ENCODE measurements around the gene CGN. TPM values are rescaled to one million over a fixed set of nuclear protein-coding genes. Genes with fewer than 3 reads are reported as not detected.

Gene CGN
- total and polyA plus RNA-seq, 2 experiments from 2014 or later: 11.8 to 37.0 TPM

DNA sequence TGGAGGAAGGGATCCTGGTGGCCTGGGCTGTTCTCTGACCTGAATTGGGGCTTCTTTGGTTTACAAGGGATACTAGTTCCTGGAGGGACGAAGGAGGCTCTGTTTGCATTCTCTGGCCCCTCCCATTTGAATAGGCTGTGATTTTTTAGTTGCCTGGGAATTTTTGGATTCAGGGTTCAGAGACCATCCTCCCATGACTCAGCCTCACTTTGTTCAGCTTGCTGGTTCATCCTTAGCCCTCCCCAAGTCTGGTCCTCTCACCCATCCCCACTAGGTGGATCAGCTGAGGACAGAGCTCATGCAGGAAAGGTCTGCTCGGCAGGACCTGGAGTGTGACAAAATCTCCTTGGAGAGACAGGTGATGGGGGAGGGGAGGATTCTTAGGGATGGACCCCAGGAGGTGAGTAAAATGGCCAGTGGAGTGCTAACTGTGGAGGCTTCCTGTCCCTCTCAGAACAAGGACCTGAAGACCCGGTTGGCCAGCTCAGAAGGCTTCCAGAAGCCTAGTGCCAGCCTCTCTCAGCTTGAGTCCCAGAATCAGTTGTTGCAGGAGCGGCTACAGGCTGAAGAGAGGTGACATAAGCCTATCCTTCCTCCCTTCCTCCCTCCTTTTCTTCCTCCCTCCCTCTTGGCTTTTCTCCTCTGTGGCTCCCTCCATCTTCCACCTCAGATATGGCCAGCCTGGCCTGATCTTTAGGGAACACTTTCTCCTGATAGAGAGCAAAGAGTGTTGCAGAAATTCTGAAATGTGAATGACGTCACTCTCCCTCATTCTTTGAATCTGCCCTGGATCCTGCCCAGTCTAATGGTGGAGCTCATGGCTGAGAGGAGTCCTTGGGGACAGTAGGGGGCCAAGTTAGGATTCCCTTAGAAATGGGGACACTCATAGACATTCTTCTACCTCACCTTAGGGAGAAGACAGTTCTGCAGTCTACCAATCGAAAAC, 24.4 kb downstream of the CGN start:
- Histone ChIP-seq H3K79me2 (replicated peaks; ENCODE audit: insufficient read depth) (no peaks in the 10 kb centered on the region), H3K36me3 (ENCODE audit: insufficient read depth) (peaks cover 44% of the 10 kb centered on the region), H3F3A (replicated peaks; ENCODE audit: low read depth) (no peaks in the 10 kb centered on the region), H3K27me3 (ENCODE audit: insufficient read depth) (no peaks in the 10 kb centered on the region), H3K9me2 (ENCODE audit: insufficient read depth) (no peaks in the 10 kb centered on the region), H4K20me1 (replicated peaks; ENCODE audit: insufficient read depth) (0 out of 2 replicates have a peak, but pooled peaks cover 6% of the 10 kb centered on the region), H3K27ac (ENCODE audit: low read depth) (no peak overlapping the region), H3K4me3 (no peak overlapping the region), H3K4me2 (no peak overlapping the region), H3K4me1 (ENCODE audit: insufficient read depth) (no peaks in the 10 kb centered on the region), H2AFZ (no peak overlapping the region)
- H3K27me3 Mint-ChIP-seq (ENCODE audit: insufficient read depth, low read depth, poor library complexity): peaks cover 10% of the 10 kb centered on the region
- H3K4me3 Mint-ChIP-seq: no peak overlapping the region; the same call in 2 of the 3 replicates
- no peak for TF ChIP-seq POLR2AphosphoS5 (IDR thresholded peaks at IDR 0.05; ENCODE audit: low read depth)
- no peak for TF ChIP-seq EZH2phosphoT487 (IDR thresholded peaks at IDR 0.05; ENCODE audit: unreplicated experiment)
- no peak for TF ChIP-seq STAT1 (IDR thresholded peaks at IDR 0.05; ENCODE audit: unreplicated experiment)
- TF ChIP-seq, protein P1, sequence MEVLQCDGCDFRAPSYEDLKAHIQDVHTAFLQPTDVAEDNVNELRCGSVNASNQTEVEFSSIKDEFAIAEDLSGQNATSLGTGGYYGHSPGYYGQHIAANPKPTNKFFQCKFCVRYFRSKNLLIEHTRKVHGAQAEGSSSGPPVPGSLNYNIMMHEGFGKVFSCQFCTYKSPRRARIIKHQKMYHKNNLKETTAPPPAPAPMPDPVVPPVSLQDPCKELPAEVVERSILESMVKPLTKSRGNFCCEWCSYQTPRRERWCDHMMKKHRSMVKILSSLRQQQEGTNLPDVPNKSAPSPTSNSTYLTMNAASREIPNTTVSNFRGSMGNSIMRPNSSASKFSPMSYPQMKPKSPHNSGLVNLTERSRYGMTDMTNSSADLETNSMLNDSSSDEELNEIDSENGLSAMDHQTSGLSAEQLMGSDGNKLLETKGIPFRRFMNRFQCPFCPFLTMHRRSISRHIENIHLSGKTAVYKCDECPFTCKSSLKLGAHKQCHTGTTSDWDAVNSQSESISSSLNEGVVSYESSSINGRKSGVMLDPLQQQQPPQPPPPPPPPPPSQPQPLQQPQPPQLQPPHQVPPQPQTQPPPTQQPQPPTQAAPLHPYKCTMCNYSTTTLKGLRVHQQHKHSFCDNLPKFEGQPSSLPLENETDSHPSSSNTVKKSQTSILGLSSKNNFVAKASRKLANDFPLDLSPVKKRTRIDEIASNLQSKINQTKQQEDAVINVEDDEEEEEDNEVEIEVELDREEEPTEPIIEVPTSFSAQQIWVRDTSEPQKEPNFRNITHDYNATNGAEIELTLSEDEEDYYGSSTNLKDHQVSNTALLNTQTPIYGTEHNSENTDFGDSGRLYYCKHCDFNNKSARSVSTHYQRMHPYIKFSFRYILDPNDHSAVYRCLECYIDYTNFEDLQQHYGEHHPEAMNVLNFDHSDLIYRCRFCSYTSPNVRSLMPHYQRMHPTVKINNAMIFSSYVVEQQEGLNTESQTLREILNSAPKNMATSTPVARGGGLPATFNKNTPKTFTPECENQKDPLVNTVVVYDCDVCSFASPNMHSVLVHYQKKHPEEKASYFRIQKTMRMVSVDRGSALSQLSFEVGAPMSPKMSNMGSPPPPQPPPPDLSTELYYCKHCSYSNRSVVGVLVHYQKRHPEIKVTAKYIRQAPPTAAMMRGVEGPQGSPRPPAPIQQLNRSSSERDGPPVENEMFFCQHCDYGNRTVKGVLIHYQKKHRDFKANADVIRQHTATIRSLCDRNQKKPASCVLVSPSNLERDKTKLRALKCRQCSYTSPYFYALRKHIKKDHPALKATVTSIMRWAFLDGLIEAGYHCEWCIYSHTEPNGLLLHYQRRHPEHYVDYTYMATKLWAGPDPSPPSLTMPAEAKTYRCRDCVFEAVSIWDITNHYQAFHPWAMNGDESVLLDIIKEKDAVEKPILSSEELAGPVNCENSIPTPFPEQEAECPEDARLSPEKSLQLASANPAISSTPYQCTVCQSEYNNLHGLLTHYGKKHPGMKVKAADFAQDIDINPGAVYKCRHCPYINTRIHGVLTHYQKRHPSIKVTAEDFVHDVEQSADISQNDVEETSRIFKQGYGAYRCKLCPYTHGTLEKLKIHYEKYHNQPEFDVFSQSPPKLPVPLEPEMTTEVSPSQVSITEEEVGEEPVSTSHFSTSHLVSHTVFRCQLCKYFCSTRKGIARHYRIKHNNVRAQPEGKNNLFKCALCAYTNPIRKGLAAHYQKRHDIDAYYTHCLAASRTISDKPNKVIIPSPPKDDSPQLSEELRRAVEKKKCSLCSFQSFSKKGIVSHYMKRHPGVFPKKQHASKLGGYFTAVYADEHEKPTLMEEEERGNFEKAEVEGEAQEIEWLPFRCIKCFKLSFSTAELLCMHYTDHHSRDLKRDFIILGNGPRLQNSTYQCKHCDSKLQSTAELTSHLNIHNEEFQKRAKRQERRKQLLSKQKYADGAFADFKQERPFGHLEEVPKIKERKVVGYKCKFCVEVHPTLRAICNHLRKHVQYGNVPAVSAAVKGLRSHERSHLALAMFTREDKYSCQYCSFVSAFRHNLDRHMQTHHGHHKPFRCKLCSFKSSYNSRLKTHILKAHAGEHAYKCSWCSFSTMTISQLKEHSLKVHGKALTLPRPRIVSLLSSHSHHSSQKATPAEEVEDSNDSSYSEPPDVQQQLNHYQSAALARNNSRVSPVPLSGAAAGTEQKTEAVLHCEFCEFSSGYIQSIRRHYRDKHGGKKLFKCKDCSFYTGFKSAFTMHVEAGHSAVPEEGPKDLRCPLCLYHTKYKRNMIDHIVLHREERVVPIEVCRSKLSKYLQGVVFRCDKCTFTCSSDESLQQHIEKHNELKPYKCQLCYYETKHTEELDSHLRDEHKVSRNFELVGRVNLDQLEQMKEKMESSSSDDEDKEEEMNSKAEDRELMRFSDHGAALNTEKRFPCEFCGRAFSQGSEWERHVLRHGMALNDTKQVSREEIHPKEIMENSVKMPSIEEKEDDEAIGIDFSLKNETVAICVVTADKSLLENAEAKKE (CRISPR knock-in tag; IDR thresholded peaks at IDR 0.05): no peak
- no peak for TF ChIP-seq CREB1 (CRISPR knock-in tag; IDR thresholded peaks at IDR 0.05; ENCODE audit: low read depth)
- TF ChIP-seq JUNB (IDR thresholded peaks at IDR 0.05; ENCODE audit: unreplicated experiment): no peak
- no peak for TF ChIP-seq NANOG (IDR thresholded peaks at IDR 0.05; ENCODE audit: borderline replicate concordance)
- TF ChIP-seq ETS1 (IDR thresholded peaks at IDR 0.05): no peak
- TF ChIP-seq REST (IDR thresholded peaks at IDR 0.05; ENCODE audit: unreplicated experiment): no peak
- no peak for DNase-seq (ENCODE audit: low spot score)
- ATAC-seq: no peak
- no peak overlapping the region for H3K27ac Mint-ChIP-seq
- no peaks in the 10 kb centered on the region for H3K9me3 Mint-ChIP-seq
- peaks cover 8% of the 10 kb centered on the region; the same call in 2 of the 3 replicates for H3K4me1 Mint-ChIP-seq
- H3K36me3 Mint-ChIP-seq (ENCODE audit: low read depth): peaks cover 59% of the 10 kb centered on the region

Measured in GM23338 (cell line).